Keratinocyte (primary cell): Measurements from ENCODE around the gene BLMH. TPM values are rescaled to one million over a fixed set of nuclear protein-coding genes. Genes with fewer than 3 reads are reported as not detected.
A peak's percentile ranks its signal among the peaks of the same experiment; 100 is the strongest.

Source experiments
- DNase-seq: peaks from one replicate; pipeline ENCODE4 v3.0.0-alpha.2; 2011; ENCODE audit warnings: low read depth, missing footprints, low spot score
- FAIRE-seq: peaks from 2 replicates; lab custom pipeline; 2011; peaks lifted over from hg19 to GRCh38; lab: Jason Lieb, UNC
- H2AFZ ChIP-seq: 2 replicates; pipeline ENCODE4 v1.6.0; 2012; ENCODE audit warnings: low read length, control low read depth, inconsistent platforms; ENCODE audit not compliant: control insufficient read depth
- H3K27ac ChIP-seq: 2 replicates; pipeline ENCODE4 v1.5.1; 2011; ENCODE audit warnings: low read length; ENCODE audit not compliant: control insufficient read depth, insufficient read depth
- H3K27me3 ChIP-seq: 3 replicates; pipeline ENCODE4 v1.6.0; 2011; ENCODE audit warnings: low read length; ENCODE audit not compliant: control insufficient read depth, insufficient read depth; ENCODE audit errors: extremely low read depth
- H3K36me3 ChIP-seq, 2 experiments: 2 replicates in 1 of 2; 3 replicates in 1 of 2; pipeline ENCODE4 v1.5.1; 2011; ENCODE audit warnings: low read length in 2 of 2, mild to moderate bottlenecking in 1 of 2; ENCODE audit not compliant: control insufficient read depth in 2 of 2, insufficient read depth in 2 of 2; ENCODE audit errors: extremely low read depth in 1 of 2
- H3K4me1 ChIP-seq: 3 replicates; pipeline ENCODE4 v1.5.1; 2011; ENCODE audit warnings: low read length; ENCODE audit not compliant: control insufficient read depth, insufficient read depth; ENCODE audit errors: extremely low read depth
- H3K4me2 ChIP-seq: 3 replicates; pipeline ENCODE4 v1.6.0; 2011; ENCODE audit warnings: low read depth, low read length; ENCODE audit not compliant: control insufficient read depth, insufficient read depth; ENCODE audit errors: extremely low read depth
- H3K4me3 ChIP-seq, 3 experiments: fragments of 200-600 bp in 1 of 3; sonication (generic) in 1 of 3; 2 replicates in 2 of 3; 3 replicates in 1 of 3; pipeline ENCODE4 v1.5.1; 2011 to 2016; ENCODE audit warnings: low read length in 3 of 3, mild to moderate bottlenecking in 3 of 3, control low read depth in 2 of 3, inconsistent platforms in 1 of 3, low read depth in 1 of 3, mixed read lengths in 1 of 3, mixed run types in 1 of 3, moderate library complexity in 1 of 3; ENCODE audit not compliant: control insufficient read depth in 2 of 3, insufficient read depth in 2 of 3; ENCODE audit errors: extremely low read depth in 1 of 3
- H3K79me2 ChIP-seq: 2 replicates; pipeline ENCODE4 v1.6.0; 2012; ENCODE audit warnings: low read length; ENCODE audit not compliant: control insufficient read depth, insufficient read depth
- H3K9ac ChIP-seq: 3 replicates; pipeline ENCODE4 v1.6.0; 2011; ENCODE audit warnings: low read length; ENCODE audit not compliant: control insufficient read depth, insufficient read depth; ENCODE audit errors: extremely low read depth
- H3K9me1 ChIP-seq: 3 replicates; pipeline ENCODE4 v1.6.0; 2011; ENCODE audit warnings: low read length; ENCODE audit not compliant: control insufficient read depth, insufficient read depth; ENCODE audit errors: extremely low read depth
- H3K9me3 ChIP-seq: 2 replicates; pipeline ENCODE4 v1.5.1; 2012; ENCODE audit warnings: low read depth, low read length; ENCODE audit not compliant: control insufficient read depth
- H4K20me1 ChIP-seq: 3 replicates; pipeline ENCODE4 v1.6.0; 2011; ENCODE audit warnings: low read length; ENCODE audit not compliant: control insufficient read depth, insufficient read depth; ENCODE audit errors: extremely low read depth
- EZH2 ChIP-seq: IDR thresholded peaks from one replicate; pipeline ENCODE4 v1.6.1; 2012; ENCODE audit warnings: inconsistent platforms, mild to moderate bottlenecking, low read length, moderate library complexity
- dilution Hi-C: fragments of 300-500 bp; cut with MboI; formaldehyde crosslinking; loops from one replicate; pipeline ENCODE4 v1.7.0; 2020; ENCODE audit warnings: low sequenced_read_pairs; ENCODE audit not compliant: extremely low pct_ligation_motif_present
- polyA plus RNA-seq, 5 experiments: library from polyadenylated mRNA; depleted of rRNA in 3 of 5; stranded (reverse) in 3 of 5; stranded (forward) in 1 of 5; unstranded in 1 of 5; fragments of >200 nt; gene quantifications; 1 replicate in 1 of 5; 2 replicates in 3 of 5; 3 replicates in 1 of 5; pipeline versions ENCODE4 v1.2.1 to v1.2.3, GENCODE V29; 2011 to 2012; ENCODE audit warnings: missing spikeins in 2 of 5, low read depth in 1 of 5, low replicate concordance in 1 of 5
- TF ChIP-seq, protein P1 (sequence below), 3 experiments: IDR thresholded peaks in 1 of 3; conservative IDR thresholded peaks in 1 of 3; optimal IDR thresholded peaks in 1 of 3; 2 replicates in 2 of 3; 3 replicates in 1 of 3; pipeline versions ENCODE3 to v1.5.1; 2011; ENCODE audit warnings: low read length in 3 of 3, mild to moderate bottlenecking in 3 of 3, moderate library complexity in 2 of 3, control low read depth in 1 of 3, inconsistent platforms in 1 of 3; ENCODE audit not compliant: insufficient read depth in 2 of 3; ENCODE audit errors: extremely low read depth in 1 of 3

BLMH gene
- polyA plus RNA-seq, 1 donor (not counting 4 experiments of a cell fraction or from before 2014, with no cell fraction given) = 4.2 TPM

GRCh38 chr17:30237296-30238002 is 54.3 kb downstream of the BLMH start:
- no peaks in the 10 kb centered on the region for H3K36me3 ChIP-seq
- TF ChIP-seq, protein P1, sequence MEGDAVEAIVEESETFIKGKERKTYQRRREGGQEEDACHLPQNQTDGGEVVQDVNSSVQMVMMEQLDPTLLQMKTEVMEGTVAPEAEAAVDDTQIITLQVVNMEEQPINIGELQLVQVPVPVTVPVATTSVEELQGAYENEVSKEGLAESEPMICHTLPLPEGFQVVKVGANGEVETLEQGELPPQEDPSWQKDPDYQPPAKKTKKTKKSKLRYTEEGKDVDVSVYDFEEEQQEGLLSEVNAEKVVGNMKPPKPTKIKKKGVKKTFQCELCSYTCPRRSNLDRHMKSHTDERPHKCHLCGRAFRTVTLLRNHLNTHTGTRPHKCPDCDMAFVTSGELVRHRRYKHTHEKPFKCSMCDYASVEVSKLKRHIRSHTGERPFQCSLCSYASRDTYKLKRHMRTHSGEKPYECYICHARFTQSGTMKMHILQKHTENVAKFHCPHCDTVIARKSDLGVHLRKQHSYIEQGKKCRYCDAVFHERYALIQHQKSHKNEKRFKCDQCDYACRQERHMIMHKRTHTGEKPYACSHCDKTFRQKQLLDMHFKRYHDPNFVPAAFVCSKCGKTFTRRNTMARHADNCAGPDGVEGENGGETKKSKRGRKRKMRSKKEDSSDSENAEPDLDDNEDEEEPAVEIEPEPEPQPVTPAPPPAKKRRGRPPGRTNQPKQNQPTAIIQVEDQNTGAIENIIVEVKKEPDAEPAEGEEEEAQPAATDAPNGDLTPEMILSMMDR (optimal IDR thresholded peaks at IDR 0.05 in 1 of 3, IDR thresholded peaks at IDR 0.05 in 1 of 3, conservative IDR thresholded peaks at IDR 0.05 in 1 of 3; ENCODE audit: extremely low read depth in 1 of 3, insufficient read depth in 2 of 3, low read length in 3 of 3) = no peak
- peak; percentile 43 for TF ChIP-seq EZH2
- no peaks in the 10 kb centered on the region for H3K9me1 ChIP-seq
- dilution Hi-C loops = no loop called here
- H2AFZ ChIP-seq = no peak overlapping the region
- H4K20me1 ChIP-seq = no peaks in the 10 kb centered on the region
- H3K4me1 ChIP-seq = peaks cover 8% of the 10 kb centered on the region
- FAIRE-seq = no peak
- peaks cover 76% of the 10 kb centered on the region for H3K27me3 ChIP-seq
- H3K4me2 ChIP-seq = no peak overlapping the region
- no peak overlapping the region for H3K4me3 ChIP-seq
- H3K9me3 ChIP-seq = no peaks in the 10 kb centered on the region
- H3K27ac ChIP-seq = no peak overlapping the region
- DNase-seq = no peak
- no peaks in the 10 kb centered on the region for H3K79me2 ChIP-seq
- H3K9ac ChIP-seq = no peak overlapping the region

DNA sequence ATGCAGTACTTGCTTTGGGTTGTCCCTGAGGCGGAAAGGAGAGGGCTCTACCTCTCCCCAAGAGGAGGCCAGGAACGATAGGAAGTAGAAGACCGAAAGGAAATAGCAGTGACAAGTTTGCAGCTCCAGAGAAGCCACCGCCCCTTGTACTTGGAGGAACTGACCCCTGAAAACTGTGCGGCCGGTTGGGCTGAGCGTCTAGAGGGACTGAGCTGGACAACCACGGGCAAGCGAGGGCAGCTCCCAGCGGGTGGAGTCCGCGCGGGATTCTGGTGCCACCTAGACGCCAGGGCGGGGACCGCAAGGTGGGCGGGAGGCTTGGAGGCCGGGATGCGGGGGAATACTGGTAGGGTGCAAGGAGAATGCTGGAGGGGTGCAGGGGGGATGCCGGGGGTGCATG is 55.0 kb downstream of the BLMH start:
- Histone ChIP-seq H2AFZ (peak overlapping the region; percentile 68), H3K27me3 (peaks cover 78% of the 10 kb centered on the region)
- no peak for DNase-seq

More for the DNA sequence above, 55.0 kb downstream of the BLMH start:
- TF ChIP-seq, protein P1 (optimal IDR thresholded peaks at IDR 0.05 in 1 of 3, IDR thresholded peaks at IDR 0.05 in 1 of 3, conservative IDR thresholded peaks at IDR 0.05 in 1 of 3; ENCODE audit: extremely low read depth in 1 of 3, insufficient read depth in 2 of 3, low read length in 3 of 3) = peak; percentile 29 to 82 (median 75)
- no peak for TF ChIP-seq EZH2
- dilution Hi-C loops = no loop called here
- H3K4me1 ChIP-seq = peaks cover 8% of the 10 kb centered on the region
- no peaks in the 10 kb centered on the region for H3K79me2 ChIP-seq
- H3K27ac ChIP-seq = no peak overlapping the region
- no peaks in the 10 kb centered on the region for H3K9me3 ChIP-seq
- peak overlapping the region in 1 of 3 experiments; percentile 55 for H3K4me3 ChIP-seq
- H3K36me3 ChIP-seq = no peaks in the 10 kb centered on the region
- H3K4me2 ChIP-seq = peak overlapping the region; percentile 82
- FAIRE-seq = no peak
- no peaks in the 10 kb centered on the region for H3K9me1 ChIP-seq
- no peak overlapping the region for H3K9ac ChIP-seq
- no peaks in the 10 kb centered on the region for H4K20me1 ChIP-seq
